Posterior cingulate gyrus (tissue), 11 donors: Measurements from ENCODE around the gene KAZN.

ENCODE experiments used
- DNase-seq, 10 donors: peaks; one replicate each; pipeline versions ENCODE4 v3.0.0 to v3.0.0-alpha.2; 2020 to 2021; ENCODE audit warnings: mixed read lengths in 3 of 10
- intact Hi-C: fragments of 100-400 bp; cut with DNase I; formaldehyde crosslinking; loops from one replicate; pipeline ENCODE4 v1.15.1; 2023

Gene KAZN

DNA sequence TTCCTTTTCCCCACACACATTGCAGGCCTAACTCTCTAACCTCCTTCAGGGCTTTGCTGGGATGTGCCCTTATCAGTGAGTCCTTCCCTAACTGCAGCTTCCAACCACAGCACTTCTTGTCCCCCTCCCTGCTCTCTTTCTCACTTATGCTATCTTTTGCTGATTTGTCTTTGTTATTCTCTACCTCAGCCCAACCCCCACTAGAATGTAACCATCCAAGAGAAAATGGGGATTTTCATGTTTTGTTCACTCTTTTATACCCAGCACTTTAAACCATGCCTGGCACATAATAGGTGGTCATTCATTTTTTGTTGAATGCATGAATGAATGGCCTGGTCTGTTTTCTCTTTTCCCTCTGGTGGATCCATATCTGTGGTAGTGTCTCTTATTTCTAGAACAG is 243.5 kb downstream of the KAZN start:
- DNase-seq = no peak
- intact Hi-C loops = no loop called here

GRCh38 chr1:14842361-14842760 is 243.9 kb downstream of the KAZN start:
- intact Hi-C loops = no loop called here
- DNase-seq = peak in 1 of 10 donors; percentile 21

DNA sequence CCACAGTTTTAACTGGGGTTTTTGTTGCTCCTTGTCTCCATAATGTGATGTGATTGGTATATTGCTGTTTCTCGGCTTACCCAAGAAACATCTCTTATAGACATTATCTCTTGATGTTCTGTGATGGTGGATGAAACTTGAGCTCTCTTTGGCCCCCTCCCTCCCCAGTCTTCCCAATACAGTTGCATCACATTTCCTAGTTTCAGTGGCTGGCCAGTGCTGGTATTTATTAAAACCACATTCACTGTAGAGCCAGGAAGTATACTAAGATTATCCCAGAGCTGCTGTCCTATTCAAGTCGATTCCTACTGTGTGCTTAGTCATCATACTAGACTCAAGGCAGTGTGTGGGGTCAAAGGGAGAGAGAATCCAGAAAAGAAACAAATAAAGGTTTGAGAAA is 244.4 kb downstream of the KAZN start:
- no peak for DNase-seq
- intact Hi-C loops = no loop called here

- DNase-seq = peak in 2 of 10 donors; percentile 19 to 21
- intact Hi-C loops = no loop called here
These were observed 245.0 kb downstream of the KAZN start for GRCh38 chr1:14843525-14843924.

GRCh38 chr1:14844356-14844755 is 245.9 kb downstream of the KAZN start:
- DNase-seq = peak in 1 of 10 donors; percentile 15

GRCh38 chr1:14844923-14845617 is 246.6 kb downstream of the KAZN start:
- DNase-seq = peak in 2 of 10 donors; percentile 1 to 22
- intact Hi-C loops = no loop called here

More at GRCh38 chr1:14844356-14844755, 245.9 kb downstream of the KAZN start:
- intact Hi-C loops = no loop called here

- intact Hi-C loops = no loop called here
- DNase-seq = peak in 2 of 10 donors; percentile 17 to 20
These were observed 247.4 kb downstream of the KAZN start for GRCh38 chr1:14845851-14846250.

DNA sequence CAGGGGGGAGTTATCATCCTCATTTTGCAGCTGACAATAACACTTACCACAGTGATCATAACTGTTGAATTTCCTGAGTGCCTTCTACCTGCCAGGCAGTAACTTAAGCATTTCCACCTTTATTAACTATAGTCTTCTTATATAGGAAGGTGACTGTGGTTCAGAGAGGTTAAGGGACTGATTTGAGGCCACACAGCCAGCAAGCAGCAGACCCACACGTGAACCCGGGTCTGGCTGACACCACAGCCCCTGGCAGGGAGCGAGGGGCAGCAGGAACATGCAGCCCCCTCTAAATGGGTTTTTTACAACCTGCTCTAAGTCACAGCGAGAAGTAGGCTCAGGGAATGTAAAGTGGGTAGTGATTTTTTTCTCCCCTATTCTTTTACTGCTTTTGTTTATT is 248.2 kb downstream of the KAZN start:
- DNase-seq = peak in 2 of 10 donors; percentile 22 to 34
- intact Hi-C loops = no loop called here

DNA sequence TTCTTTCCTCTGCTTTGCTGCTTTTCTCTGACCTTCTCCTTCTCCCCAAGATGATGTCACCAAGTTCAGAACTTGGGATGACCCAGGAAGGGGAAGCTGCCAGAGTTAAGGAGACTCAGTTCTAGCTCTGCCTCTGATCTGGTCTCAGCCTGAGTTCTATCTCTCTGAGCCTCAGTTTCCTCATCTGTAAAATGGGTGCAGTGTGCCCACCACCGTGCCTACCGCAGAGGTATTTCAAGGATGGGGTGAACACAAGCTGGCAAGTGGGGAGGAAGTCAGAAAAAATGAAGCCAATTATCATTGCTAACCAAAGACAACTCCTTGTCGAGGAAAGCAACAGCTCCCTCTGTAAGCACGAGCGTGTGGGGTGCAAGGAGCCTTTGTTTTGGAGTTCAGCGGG is 249.7 kb downstream of the KAZN start:
- peak in 1 of 10 donors; percentile 48 for DNase-seq
- intact Hi-C loops = no loop called here

DNA sequence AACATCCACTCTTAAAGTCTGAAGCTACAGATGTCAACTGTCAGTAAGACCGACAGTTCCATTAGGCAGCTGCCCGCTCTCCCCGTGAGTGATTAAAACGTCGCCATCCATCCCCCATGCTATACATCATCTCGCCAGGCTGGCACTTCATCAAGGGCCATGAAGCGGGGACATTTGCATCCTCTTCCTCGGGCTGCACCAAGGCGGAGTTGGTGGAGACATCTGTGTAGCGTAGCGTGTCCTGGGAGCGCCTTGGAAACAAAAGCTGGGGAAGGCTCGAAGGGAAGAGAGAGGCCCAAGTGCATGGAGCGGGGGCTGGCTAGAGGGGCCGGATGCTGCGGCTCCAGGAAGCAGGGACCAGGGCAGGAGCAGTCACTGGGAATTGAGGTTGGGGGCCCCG is 250.1 kb downstream of the KAZN start:
- intact Hi-C loops = no loop called here
- peak in 1 of 10 donors; percentile 67 for DNase-seq

GRCh38 chr1:14849038-14849437 is 250.6 kb downstream of the KAZN start:
- DNase-seq = no peak
- intact Hi-C loops = no loop called here

DNA sequence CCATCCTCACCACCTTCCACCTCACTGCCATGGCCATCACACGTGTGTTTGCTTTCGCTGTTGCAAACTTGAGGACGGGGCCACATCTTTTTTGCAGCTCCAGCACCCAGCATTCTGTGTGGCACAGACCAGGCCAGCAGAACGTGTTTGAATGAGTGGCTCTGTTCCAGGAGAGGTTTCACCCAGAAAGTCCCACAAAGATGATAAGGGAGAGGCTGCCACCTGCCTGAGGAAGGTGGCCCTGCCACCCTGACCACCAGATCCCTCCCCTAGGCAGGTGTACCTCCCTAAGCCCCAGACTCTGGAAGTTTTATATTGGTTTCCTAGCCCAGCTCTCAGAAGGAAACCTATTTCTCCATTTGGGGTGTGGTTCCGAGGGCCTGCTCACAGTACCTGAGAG is 252.1 kb downstream of the KAZN start:
- intact Hi-C loops = no loop called here
- no peak for DNase-seq

DNA sequence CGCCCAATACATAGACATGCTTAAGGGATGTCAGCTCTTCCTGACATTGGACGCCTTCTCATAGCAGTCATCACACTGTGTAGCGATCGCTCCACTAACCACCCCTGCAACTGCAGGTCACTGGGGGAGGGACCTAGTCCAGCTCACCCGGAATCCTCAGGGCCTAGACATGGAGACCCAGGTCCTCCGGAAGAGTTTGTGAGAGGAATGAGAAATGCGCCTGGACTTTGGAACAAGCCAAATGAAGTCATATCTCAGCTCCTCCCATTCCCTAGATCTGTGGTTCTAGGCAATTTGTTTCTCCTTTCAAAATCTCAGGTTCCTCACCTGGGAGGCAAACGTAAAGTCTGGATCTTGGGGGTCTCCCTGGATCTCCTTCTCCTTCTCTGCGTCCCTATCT is 253.3 kb downstream of the KAZN start:
- no peak for DNase-seq
- intact Hi-C loops = no loop called here

DNA sequence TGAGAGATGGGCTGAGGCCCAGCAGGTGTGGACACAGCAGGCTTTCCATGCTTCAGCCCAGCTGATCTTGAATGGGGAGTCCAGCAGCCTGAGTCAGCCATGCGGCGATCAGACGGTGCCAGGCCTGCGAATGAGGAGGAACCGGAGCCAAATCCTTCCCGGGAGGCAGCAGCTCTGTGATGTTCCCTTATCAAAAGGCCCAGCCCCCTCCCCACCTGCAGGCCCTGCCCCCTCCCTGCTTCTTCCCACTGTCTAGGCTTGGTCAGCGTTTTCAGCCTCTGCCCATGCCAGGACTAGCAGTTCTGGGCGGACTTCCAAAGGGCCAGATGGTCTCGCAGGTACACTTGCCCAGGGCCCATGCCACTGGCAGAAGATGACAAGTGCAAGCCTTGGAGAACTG is 253.8 kb downstream of the KAZN start:
- peak in 3 of 10 donors; percentile 9 to 89 (median 23) for DNase-seq
- intact Hi-C loops = no loop called here

DNA sequence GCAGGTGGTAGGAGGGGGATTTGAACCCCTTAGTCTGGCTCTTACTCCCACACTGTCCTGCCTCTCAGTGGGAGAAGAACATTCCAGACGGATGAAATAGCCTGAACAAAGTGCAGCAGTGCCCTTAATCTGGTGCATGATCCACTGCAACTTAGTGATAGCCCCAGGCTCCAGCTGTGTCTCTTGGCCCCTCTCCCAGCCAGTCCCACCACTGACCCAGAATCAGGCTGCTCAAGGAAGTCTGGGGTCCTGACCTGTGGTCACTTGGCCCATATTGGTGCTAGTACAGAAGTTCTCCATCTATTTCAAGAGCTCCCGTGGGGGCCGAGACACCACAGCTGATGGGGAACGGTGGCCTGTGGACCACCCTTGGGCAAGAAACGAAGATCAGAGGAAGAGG is 255.0 kb downstream of the KAZN start:
- DNase-seq = no peak
- intact Hi-C loops = no loop called here

GRCh38 chr1:14855268-14855667 is 256.8 kb downstream of the KAZN start:
- intact Hi-C loops = no loop called here
- no peak for DNase-seq

DNA sequence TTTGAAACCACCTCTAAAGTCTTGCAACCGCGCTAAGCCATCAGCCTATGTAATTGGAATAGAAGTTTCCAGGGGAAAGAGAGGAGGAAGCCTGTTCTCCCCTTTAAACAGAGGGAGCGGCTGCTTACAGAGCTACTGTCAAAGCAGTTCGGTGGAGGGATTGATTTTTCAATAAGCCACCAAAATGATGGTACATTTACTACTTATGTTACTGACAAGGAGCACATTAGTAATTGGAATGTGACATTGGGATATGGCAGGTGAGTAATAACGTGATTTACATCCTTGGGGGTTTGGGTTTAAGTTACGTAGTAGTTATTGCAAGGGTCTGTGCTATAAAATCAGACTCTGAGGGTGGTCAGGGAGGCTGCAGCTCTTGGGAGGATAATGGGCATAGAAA is 257.3 kb downstream of the KAZN start:
- intact Hi-C loops = no loop called here
- DNase-seq = no peak

GRCh38 chr1:14857436-14858195 is 259.1 kb downstream of the KAZN start:
- intact Hi-C loops = no loop called here
- DNase-seq = peak in 1 of 10 donors; percentile 27

- DNase-seq = peak in 1 of 10 donors; percentile 42
- intact Hi-C loops = no loop called here
These were observed 263.8 kb downstream of the KAZN start for GRCh38 chr1:14862114-14862771.

DNA sequence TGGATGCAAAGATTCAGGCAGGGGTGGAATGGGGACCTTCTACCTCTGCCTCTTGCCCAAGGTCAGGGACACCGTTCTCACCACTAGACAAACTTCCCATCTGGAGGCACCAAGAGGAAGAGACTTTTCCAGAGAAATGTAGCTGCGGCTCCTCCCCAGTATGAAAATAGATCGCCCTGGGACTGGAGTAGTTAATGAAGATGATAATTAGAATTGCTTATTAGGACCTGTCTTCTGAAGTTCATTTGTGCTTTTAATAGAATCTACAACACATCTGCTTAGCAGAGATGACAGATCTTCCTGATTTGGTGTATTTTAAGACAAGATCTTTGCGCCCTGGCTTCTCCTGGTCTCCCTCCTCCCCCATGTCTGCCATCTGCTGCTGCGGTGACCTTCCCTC is 266.6 kb downstream of the KAZN start:
- DNase-seq = no peak
- intact Hi-C loops = no loop called here

- DNase-seq = no peak
- intact Hi-C loops = no loop called here
These were observed 268.6 kb downstream of the KAZN start for GRCh38 chr1:14866911-14867612.
